EL (cell line): ENCODE measurements around the gene CDKL1.
"Not testable (repeated sequence)": the region's sequence is repeated elsewhere in the genome, so short reads cannot be mapped to it uniquely, and the experiment has no call there.

Source experiments
- DNase-seq: peaks from one replicate; pipeline ENCODE4 v3.0.0-alpha.2; 2016

The CDKL1 gene

DNA sequence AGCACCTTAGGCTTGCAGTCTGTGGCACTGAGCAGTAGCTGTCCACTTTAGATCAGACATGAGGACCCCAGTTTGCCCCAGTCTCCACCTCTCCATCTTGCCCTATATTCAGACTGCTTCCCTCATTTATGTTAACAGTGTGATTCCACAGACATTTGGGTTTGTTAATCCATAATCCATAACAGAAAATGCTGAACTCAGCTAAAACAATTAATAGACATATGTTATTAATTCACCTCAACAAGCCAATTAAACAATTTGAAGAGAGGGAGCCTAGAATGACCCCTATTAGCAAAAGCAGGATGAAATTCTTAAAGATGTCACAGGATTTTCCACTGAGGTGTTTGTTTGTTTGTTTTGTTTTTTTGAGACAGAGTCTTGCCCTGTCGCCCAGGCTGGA, 9.1 kb downstream of the CDKL1 start:
- no peak for DNase-seq

DNA sequence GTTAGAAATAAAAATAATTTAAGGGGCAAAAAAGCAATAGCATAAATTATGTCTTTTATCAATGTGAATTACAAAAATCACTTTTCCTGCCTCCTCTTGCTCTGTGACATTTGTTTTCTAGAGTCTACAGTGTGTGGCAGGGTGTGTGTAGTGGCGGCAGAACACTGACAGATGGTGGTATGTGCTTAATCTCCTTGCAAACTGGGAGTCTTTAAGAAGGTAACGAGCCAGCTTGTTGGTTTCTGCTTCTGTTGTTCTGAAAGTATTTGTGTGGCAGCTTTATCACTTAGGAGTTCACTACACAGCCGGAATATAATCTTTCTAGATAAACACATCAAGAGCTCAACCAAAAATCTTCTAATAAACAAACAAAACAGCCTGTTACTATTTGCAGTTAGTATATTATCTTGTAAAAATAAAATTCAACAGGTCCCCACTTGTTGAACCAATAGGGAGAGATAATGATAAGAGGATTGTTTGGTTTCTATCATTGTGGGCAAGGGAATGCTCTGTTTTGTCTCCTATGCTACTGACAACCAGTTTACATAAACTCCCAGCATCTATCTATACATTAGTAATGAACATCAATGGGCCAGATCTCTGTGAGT, 13.0 kb downstream of the CDKL1 start:
- no peak for DNase-seq

DNA sequence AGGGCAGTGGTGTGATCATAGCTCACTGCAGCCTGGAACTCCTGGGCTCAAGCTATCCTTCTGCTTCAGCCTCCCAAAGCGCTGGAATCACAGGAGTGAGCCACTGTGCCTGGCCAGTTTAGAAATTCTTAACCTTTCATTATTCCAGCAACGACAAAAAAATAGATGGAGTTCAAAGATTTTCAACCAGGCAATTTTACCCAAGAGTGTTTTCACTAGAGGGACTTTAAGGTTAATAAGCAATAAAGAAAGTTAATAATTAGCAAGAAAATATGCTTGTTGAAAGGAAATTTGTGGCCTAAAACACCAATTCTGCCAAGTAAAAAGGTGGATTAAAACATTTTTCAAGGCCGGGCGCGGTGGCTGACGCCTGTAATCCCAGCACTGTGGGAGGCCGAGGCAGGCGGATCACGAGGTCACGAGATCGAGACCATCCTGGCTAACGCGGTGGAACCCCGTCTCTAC, 14.8 kb downstream of the CDKL1 start:
- DNase-seq = no peak

DNA sequence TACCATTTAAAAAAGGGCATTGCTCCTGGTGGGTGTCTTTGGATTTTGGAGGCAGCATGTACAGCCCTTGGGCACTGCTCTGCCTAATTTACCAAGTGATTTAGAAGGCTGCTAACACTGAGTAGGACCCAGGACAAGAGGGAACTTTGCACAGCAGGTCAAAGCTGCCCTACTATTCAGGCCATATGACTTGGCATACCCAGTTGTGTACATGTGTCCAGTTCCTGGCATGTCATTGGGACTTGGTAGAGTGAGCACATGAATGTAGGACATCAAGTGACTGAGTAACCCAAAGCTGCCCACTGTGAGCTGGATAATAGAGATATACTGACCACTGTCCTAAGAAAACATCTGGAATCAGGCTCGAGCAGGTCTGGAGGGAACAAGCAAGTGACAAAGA, 15.7 kb downstream of the CDKL1 start:
- no peak for DNase-seq

DNA sequence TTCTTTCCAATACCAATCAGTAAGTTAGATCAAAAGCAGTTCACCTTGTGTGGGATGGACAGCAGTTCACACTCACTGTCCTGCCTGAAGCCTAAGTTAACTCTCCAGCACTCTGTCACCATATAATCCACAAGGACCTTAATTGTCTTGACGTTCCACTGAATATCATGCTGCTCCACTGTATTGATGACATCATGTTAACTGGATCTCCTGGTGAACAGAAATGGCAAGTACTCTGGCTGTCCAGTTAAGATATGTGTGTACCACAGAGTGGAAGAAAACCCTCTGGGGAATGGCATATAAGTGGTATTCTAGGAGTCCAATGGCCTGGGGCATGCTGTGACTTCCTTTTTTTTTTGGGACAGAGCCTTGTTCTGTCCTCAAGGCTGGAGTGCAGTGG, 16.2 kb downstream of the CDKL1 start:
- DNase-seq = no peak

DNA sequence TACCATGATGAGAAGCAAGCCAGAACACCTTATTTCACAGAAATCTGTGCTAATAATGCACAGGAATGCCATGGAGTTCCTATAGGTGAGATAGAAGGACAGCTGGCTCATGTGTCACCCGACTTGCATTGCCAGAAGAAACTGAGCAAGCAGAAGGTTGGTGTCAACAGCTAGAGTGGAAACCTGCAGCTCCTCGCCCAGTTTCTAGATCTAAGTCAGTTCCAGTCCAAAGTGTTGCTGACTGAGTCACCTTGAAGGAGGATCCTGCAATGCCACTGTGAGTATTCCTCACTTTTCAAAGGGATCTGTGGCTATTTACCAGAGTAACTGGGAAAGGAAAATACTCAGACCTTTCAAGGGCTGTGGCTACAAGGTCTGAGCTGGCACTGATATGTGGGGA, 17.1 kb downstream of the CDKL1 start:
- DNase-seq = no peak

DNA sequence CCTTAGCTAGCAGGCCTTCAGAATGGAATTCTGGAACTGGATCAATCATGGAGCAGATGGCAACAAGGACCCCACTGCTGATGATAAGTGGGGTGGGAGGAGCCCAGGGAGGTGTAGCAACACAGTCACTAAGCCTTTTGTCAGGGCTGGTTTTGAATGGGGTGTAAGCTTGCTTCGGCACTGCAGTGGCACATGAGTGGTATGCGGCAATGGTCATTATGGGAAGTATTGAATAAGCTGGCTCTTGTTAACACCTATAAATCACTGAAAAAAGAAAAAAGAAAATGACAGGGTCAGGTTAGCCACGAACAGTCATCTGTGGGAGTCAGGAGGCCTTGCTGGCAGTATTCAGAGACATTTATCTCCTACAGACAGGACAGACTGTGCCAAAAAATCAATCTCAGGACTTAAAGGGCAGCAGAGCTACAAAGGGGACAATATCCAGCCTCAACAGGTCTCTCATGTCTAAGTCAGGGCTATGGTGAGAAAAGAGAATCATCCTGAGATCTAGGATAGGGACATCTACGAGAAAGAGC, 19.1 kb downstream of the CDKL1 start:
- DNase-seq = no peak

DNA sequence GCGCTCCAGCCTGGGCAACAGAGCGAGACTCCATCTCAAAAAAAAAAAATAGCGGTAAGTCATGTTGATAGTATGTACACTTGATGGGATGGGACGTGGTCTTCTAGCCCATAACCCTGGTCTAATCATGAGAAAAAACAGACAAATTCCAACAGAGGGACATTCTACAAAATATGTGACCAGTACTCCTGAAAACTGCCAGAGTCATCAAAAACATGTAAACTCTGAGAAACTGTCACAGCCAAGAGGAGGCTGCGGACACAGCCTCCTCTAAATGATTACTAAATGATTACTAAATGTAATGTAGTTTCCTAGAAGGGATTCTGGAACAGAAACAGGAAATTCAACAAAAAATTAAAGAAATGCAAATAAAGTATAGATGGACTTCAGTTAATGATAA, 20.9 kb downstream of the CDKL1 start:
- no peak for DNase-seq

DNA sequence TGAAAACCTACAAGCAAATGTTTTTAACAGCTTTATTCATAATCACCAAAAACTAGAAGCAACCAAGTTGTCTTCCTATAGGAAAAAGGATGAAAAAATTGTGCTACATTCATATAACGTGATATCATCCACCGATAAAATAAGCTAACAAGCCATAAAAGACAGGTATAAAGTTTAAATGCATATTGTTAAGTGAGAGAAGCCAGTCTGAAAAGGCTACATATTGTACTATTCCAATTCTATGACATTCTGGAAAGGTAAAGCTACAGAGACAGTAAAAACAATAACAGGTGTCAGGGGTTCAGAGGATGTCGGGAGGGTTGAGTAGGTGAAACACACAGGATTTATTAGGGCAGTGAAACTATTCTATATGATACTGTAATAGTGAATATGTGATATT, 22.7 kb downstream of the CDKL1 start:
- no peak for DNase-seq

DNA sequence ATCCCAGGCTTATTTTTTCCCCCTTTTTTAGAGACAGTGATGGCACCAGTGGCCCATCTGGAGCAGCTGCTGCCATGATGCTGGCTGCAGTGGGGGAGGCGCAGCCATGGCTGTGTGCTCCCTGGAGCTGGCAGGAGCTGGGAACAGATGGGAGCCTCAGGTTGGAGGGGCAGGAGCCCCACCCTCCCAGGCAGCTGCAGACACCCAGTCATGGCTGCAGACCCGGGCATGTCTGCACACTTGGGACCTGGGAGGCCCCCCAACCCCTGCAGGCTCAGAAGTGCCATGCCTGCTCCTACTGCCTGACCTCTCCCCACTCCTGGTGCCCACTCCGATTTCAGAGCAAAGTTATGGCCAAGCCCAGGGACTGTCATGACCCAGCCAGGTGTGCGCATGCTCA, 25.1 kb downstream of the CDKL1 start:
- no peak for DNase-seq

DNA sequence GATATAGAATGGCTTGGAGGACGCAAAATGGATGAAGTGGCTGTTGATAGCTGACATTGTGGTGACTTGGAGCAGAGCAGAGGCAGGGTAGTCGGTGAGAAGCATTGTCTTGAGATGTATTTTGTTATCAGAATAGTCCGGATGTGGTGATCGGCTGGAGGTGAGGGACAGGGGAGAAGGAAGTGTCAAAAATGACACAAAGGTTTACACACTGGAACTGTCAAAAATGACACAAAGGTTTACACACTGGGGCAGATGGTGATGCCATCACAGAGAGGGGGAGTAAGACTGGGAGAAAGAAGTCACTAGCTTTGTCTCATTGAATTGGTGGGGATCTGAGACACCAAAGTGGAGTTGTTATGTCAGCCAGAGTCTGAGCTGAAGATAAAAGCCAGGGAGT, 30.1 kb downstream of the CDKL1 start:
- no peak for DNase-seq

DNA sequence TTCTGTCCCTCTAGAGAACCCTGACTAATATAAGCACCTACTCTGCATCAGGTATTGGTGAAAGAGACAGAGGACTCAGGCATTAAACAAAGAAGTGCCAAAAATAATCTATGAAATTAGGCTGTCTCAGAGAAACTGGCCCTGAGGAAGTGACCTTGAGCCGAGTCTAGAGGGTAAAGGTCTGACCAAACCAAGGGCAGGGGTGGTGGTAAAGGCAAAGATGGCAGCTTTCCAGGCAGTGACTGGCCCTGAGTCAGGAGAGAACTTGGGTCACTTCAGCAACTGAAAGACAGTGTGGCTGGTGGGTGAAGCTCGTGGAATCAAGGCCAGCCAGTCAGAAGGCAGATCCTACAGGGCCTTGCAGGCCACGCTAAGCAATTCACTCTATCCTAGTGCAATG, 30.6 kb downstream of the CDKL1 start:
- peak; percentile 30 for DNase-seq

DNA sequence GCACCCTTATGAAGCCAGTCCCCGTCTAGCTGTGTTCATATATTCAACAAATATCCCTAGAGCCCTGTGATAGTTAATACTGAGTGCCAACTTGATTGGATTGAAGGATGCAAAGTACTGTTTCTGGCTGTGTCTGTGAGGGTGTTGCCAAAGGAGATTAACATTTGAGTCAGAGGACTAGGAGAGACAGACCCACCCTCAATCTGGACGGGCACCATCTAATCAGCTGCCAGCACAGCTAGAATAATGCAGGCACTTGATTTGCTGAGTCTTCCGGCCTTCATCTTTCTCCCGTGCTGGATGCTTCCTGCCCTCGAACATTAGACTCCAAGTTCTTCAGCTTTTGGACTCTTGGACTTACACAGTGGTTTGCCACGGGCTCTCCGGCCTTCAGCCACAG, 31.1 kb downstream of the CDKL1 start:
- not testable (repeated sequence) for DNase-seq

DNA sequence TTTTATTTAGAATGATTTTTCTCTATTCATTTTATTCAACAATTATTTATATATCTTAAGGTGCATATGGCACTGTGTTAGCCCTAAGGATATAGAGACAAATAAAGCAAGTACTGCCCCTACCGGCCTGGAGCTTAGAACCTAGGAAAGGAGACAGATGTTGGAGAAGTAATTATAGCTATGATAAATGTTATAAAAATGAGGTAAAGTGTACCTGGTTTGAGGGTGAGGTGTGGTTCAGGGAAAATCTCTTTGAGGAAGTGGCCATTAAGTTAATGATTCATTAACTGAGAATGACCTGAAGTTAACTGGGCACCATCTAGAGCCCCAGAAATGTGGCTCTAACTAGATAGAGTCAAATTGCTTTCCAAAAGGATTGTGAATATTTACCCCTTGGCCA, 31.9 kb downstream of the CDKL1 start:
- DNase-seq = no peak

DNA sequence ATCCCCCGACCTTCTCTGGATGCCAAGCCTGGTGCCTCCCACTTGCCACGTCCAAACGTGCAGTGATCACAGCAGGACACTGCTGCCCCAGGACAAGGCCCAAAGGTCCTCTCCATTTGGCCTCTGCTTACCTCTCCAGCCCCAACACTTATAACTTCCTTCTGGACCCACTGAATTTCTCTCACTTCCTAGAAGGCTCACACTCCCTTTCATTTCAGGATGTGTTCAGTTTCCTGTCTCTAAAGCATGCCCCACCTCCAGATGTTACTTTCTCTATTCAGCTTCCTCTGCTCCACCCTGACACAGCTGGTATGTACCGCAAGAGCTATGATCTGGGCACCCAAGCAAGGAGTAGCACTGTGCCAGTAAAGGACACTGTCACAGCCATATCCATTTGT, 33.0 kb downstream of the CDKL1 start:
- peak; percentile 36 for DNase-seq

DNA sequence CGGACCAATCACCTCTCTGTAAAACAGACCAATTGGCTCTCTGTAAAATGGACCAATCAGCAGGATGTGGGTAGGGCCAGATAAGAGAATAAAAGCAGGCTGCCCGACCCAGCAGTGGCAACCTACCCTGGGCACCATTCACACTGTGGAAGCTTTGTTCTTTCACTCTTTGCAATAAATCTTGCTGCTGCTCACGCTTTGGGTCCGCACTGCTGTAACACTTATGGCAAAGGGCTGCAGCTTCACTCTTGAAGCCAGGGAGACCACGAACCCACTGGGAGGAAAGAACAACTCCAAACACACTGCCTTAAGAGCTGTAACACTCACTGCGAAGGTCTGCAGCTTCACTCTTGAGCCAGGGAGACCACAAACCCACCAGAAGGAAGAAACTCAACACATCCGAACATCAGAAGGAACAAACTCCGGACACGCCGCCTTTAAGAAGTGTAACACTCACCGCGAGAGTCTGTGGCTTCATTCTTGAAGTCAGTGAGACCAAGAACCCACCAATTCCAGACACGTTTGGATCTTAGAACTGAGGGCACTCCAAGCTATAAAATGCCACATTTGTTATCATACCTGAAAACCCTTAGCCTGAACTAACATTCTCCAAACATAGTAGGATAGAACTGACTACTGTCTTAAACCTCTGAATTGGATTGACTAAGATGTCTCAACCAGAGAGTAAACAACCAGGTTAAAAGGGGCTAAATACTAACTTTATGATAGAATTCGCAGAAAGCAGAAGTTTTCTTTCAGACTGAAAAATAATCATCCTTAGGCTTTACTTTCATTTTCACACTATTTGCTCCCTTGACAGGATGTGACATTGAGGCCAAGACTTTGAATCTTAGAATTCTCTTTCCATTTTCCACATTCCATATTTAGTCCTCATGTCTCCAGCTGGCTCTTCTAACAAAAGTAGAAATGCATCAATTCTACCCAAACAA, 33.6 kb downstream of the CDKL1 start:
- no peak for DNase-seq

DNA sequence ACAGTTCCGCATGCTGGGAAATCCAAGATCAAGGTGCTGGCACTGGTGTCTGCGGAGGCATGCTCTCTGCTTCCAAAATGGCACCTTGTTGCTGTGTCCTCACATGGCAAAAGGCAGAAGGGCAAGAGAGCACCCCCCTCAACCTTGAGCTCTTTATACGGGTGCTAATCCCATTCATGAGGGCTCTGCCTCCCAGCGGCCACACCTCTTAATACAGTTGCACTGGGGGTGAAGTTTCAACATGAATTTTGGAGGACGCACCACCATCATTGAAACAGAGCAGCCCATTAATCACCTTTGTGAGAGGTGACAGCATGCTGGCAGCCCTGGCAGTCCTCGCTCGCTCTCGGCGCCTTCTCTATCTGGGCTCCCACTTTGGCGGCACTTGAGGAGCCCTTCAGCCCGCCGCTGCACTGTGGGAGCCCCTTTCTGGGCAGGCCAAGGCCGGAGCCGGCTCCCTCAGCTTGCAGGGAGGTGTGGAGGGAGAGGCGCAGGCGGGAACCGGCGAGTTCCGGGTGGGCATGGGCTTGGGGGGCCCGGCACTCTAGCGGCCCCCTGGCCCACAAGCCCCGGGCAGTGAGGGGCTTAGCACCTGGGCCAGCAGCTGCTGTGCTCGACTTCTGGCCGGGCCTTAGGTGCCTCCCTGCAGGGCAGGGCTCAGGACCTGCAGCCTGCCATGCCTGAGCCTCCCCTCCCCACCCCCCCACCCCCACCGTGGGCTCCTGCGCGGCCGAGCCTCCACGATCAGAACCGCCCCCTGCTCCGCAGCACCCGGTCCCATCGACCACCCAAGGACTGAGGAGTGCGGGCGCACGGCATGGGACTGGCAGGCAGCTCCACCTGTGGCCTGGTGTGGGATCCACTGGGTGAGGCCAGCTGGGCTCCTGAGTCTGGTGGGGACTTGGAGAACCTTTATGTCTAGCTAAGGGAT, 34.9 kb downstream of the CDKL1 start:
- not testable (repeated sequence) for DNase-seq

DNA sequence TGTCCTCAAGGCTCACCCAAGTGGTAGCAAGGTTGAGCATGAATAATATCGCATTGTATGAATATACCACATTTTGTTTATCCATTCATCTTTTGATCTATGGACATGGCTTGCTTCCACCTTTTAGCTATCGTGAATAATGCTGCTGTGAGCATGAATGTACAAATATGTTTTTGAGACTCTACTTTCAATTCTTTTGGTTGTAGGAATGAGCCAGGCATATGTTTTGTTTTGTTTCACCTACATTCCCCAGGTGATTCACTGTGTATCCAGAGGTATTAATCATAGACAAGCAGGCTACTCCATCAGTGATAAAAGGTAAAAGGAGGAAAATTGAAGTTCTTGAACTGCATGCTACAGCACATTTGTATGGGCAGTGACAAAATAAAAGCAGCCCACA, 35.8 kb downstream of the CDKL1 start:
- no peak for DNase-seq

DNA sequence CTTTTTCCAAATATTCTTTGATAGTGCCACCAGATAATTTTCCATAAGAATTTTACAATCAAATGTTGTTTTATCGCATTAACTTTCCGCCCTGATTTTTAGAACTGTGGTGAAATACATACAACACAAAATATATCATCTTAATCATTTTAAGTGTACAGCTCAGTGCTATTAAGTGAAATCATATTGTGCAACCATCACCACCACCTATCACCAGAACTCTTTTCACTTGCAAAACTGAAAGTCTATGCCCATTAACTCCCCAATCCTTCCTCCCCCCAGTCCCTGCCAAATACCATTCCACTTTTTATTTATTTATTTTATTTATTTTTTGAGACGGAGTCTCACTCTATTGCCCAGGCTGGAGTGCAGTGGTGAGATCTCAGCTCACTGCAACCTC, 36.6 kb downstream of the CDKL1 start:
- no peak for DNase-seq

DNA sequence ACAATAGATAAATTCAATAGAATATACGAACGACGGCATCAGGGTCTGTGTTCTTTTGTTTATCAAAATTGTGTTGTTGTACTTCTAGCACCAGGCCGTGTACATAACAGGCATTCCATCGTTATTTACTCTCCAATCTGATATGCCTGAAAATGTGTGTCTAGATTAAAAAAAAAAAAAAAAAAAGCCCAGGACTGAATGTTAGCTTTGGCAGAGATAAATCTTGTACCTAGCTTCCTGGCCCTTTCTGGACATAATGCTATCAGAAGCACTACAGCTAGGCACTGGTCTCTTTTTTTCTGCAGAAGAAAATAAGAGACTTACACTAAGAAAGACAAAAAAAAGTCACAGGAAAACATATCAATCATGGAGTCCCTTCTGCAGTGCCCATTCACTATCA, 37.0 kb downstream of the CDKL1 start:
- no peak for DNase-seq

DNA sequence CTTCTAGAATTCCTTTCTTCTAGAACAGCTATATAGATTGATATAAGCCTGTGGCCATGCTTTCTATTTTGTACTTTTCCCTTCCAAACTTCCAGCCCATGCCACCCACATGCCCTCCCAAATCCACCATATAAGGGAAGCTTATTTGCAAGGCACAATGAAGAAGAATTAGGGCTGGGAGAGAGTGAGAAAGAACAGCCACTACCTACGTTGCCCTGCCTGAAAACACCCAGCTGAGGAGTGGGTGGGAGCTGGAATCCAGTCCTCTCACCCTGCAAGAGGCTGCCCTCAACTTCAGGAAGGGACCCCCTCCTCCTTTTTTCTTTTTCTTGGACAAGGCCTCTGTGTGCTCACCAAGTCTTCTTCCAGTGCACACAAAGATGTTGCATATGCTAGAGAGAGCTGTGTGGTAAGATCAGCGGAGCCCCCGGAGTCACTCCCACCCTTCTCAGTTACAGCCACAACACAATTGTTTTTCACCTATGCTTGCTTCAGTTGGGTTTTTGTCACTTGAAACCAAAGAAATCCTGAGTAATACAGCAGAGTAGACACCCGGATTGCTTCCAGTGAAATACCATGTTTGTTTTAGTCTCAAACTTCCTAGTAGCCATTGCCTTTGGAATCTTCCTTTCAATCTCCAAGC, 38.8 kb downstream of the CDKL1 start:
- no peak for DNase-seq

DNA sequence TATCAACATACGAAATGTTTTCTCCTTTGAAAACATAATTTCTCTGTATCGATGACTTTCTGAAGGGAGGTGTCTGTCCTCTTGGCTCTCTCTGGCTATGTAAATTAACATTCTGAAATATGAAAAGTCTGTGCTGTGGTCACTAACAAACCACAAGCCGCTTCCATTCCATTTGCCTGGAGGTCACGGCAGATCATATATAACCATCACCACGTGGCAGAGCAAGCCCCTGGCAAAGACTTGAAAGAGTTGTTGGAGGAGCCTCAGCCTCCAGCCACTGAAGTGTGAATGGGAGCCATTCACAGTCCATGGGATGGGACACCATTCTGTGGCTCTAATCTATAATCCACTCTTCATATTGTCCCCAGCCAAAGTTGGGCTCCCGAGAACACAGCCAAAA, 39.6 kb downstream of the CDKL1 start:
- DNase-seq = no peak

DNA sequence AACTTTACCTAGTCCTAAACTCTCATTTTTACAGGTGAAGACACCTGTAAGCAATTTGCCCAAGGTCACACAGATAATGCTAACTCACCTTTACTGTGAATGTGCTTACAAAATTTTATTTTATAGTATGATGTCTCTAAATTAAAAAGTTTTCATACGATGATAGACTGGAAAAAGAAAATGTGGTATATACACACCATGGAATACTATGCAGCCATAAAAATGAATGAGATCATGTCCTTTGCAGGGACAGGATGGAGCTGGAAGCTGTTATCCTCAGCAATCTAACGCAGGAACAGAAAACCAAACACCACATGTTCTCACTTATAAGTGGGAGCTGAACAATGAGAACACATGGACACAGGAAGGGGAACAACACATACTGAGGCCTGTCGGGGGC, 40.4 kb downstream of the CDKL1 start:
- not testable (repeated sequence) for DNase-seq
